ENCODE results near the gene MESP2. TPM values are rescaled to one million over a fixed set of nuclear protein-coding genes. Genes with fewer than 3 reads are reported as not detected.

Gene MESP2
- total and polyA plus RNA-seq, 2 of the 13 experiments (the other 11 are each of a cell fraction or from before 2014, with no cell fraction given): not detected

- peak; percentile 16; the same call in 1 of the 2 replicates for TF ChIP-seq THAP11 (CRISPR knock-in tag; IDR thresholded peaks at IDR 0.05)
- TF ChIP-seq ESRRA (CRISPR knock-in tag; IDR thresholded peaks at IDR 0.05; ENCODE audit: low read depth): peak; percentile 49; the same call in 1 of the 2 replicates
- peak; percentile 86 for TF ChIP-seq PHF21A (CRISPR knock-in tag; IDR thresholded peaks at IDR 0.05)
- no peak for TF ChIP-seq KLF9 (CRISPR knock-in tag; IDR thresholded peaks at IDR 0.05; ENCODE audit: low read depth)
- TF ChIP-seq PRDM10 (CRISPR knock-in tag; IDR thresholded peaks at IDR 0.05; ENCODE audit: low read depth): no peak
- TF ChIP-seq NFKB2 (CRISPR knock-in tag; IDR thresholded peaks at IDR 0.05; ENCODE audit: borderline replicate concordance): peak; percentile 65; the same call in 1 of the 2 replicates
- TF ChIP-seq ZNF777 (CRISPR knock-in tag; IDR thresholded peaks at IDR 0.05): peak; percentile 41; the same call in 1 of the 2 replicates
- TF ChIP-seq POLR2AphosphoS5 (IDR thresholded peaks at IDR 0.05; ENCODE audit: low read depth, low read length): peak; percentile 42; the same call in 1 of the 2 replicates
- no peak for TF ChIP-seq TBX2 (CRISPR knock-in tag; IDR thresholded peaks at IDR 0.05; ENCODE audit: borderline replicate concordance)
- no peak for TF ChIP-seq PAX8 (CRISPR knock-in tag; IDR thresholded peaks at IDR 0.05; ENCODE audit: borderline replicate concordance)
- TF ChIP-seq ZNF235 (CRISPR knock-in tag; IDR thresholded peaks at IDR 0.05; ENCODE audit: borderline replicate concordance): 0 out of 2 replicates have a peak, but pooled peaks have one; percentile 23
- TF ChIP-seq ZBTB26 (CRISPR knock-in tag; IDR thresholded peaks at IDR 0.05; ENCODE audit: borderline replicate concordance): no peak; the same call in 1 of the 2 replicates
- TF ChIP-seq YY1 (IDR thresholded peaks at IDR 0.05; ENCODE audit: insufficient read depth, insufficient replicate concordance, low read depth, low read length): peak; percentile 18
- peak; percentile 74 for TF ChIP-seq HDAC1 (CRISPR knock-in tag; IDR thresholded peaks at IDR 0.05)
- TF ChIP-seq ZSCAN25 (CRISPR knock-in tag; IDR thresholded peaks at IDR 0.05): 0 out of 2 replicates have a peak, but pooled peaks have one; percentile 23
- TF ChIP-seq ZMYM4 (CRISPR knock-in tag; IDR thresholded peaks at IDR 0.05): peak; percentile 40; the same call in 1 of the 2 replicates
- peak; percentile 36; the same call in 1 of the 2 replicates for TF ChIP-seq ZBTB38 (CRISPR knock-in tag; IDR thresholded peaks at IDR 0.05)
- TF ChIP-seq MATR3 (CRISPR knock-in tag; IDR thresholded peaks at IDR 0.05): no peak
- TF ChIP-seq ATF3 (CRISPR knock-in tag; IDR thresholded peaks at IDR 0.05): no peak
- TF ChIP-seq SIN3A (IDR thresholded peaks at IDR 0.05; ENCODE audit: borderline replicate concordance, low read depth, low read length): no peak
- peak in 1 of 2 experiments; percentile 55; a peak in 1 of 4 replicates for TF ChIP-seq POLR2A (IDR thresholded peaks at IDR 0.05; ENCODE audit: insufficient read depth in 1 of 2, low read depth in 2 of 2, low read length in 2 of 2)
- peak; percentile 10; the same call in 1 of the 2 replicates for TF ChIP-seq ETV5 (CRISPR knock-in tag; IDR thresholded peaks at IDR 0.05; ENCODE audit: borderline replicate concordance)
- peak; percentile 31; the same call in 1 of the 2 replicates for TF ChIP-seq IKZF5 (CRISPR knock-in tag; IDR thresholded peaks at IDR 0.05)
- TF ChIP-seq ZNF143 (CRISPR knock-in tag; IDR thresholded peaks at IDR 0.05): no peak
These were observed 36.1 kb downstream of the MESP2 start (continued) for GRCh38 chr15:89812011-89812846.
